CD8-positive, alpha-beta memory T cell (primary cell): ENCODE results near the gene CD52. TPM values are rescaled to one million over a fixed set of nuclear protein-coding genes. Genes with fewer than 3 reads are reported as not detected.

ENCODE experiments used
- CTCF ChIA-PET: fragments of 350-600 bp; sonication (Branson Sonifier 250); formaldehyde crosslinking; loops from one replicate; lab custom pipeline; 2021; ENCODE audit warnings: antibody characterized with exemption; lab: Charles Lee
- POLR2A ChIA-PET: fragments of 350-600 bp; sonication (Branson Sonifier 250); formaldehyde crosslinking; loops from one replicate; lab custom pipeline; 2021; ENCODE audit warnings: antibody characterized with exemption; lab: Charles Lee
- DNase-seq, 5 donors: peaks; one replicate each; pipeline versions ENCODE4 v3.0.0 to v3.0.0-alpha.2; 2020 to 2022; ENCODE audit warnings: mixed read lengths in 1 of 5
- H3K27ac ChIP-seq: one replicate; pipeline ENCODE4 v1.7.0; 2013; ENCODE audit warnings: low read depth, mild to moderate bottlenecking, low read length, moderate library complexity
- H3K27me3 ChIP-seq: 2 replicates; pipeline ENCODE4 v1.7.0; 2013; ENCODE audit warnings: low read length, mild to moderate bottlenecking; ENCODE audit not compliant: insufficient read depth, poor library complexity, severe bottlenecking
- H3K36me3 ChIP-seq: 2 replicates; pipeline ENCODE4 v1.7.0; 2013; ENCODE audit warnings: mild to moderate bottlenecking, low read length, moderate library complexity; ENCODE audit not compliant: insufficient read depth
- H3K4me1 ChIP-seq: 2 replicates; pipeline ENCODE4 v1.7.0; 2013; ENCODE audit warnings: mild to moderate bottlenecking, low read length, moderate library complexity; ENCODE audit not compliant: insufficient read depth
- H3K4me3 ChIP-seq: 2 replicates; pipeline ENCODE4 v1.7.0; 2013; ENCODE audit warnings: mild to moderate bottlenecking, low read length
- H3K9me3 ChIP-seq: 2 replicates; pipeline ENCODE4 v1.7.0; 2013; ENCODE audit warnings: mild to moderate bottlenecking, low read length
- H3K27ac Mint-ChIP-seq, 8 donors: one replicate each; pipeline ENCODE4 v1.8.0; 2020 to 2021; ENCODE audit warnings: mixed read lengths in 8 of 8, mild to moderate bottlenecking in 6 of 8, inconsistent platforms in 3 of 8, moderate library complexity in 3 of 8
- H3K27me3 Mint-ChIP-seq, 2 donors: one replicate each; pipeline ENCODE4 v1.8.0; 2020 to 2021; ENCODE audit warnings: mixed read lengths in 2 of 2, mild to moderate bottlenecking in 1 of 2, moderate library complexity in 1 of 2
- H3K36me3 Mint-ChIP-seq, 3 donors: one replicate each; pipeline ENCODE4 v1.8.0; 2020 to 2021; ENCODE audit warnings: mixed read lengths in 3 of 3, inconsistent platforms in 1 of 3, mild to moderate bottlenecking in 1 of 3
- H3K4me1 Mint-ChIP-seq, 3 donors: one replicate each; pipeline ENCODE4 v1.8.0; 2020 to 2021; ENCODE audit warnings: mixed read lengths in 3 of 3, inconsistent platforms in 1 of 3, mild to moderate bottlenecking in 1 of 3
- H3K4me3 Mint-ChIP-seq, 7 donors: one replicate each; pipeline ENCODE4 v1.8.0; 2020 to 2021; ENCODE audit warnings: mixed read lengths in 7 of 7, mild to moderate bottlenecking in 6 of 7, moderate library complexity in 4 of 7, inconsistent platforms in 2 of 7
- H3K9me3 Mint-ChIP-seq, 5 donors: one replicate each; pipeline ENCODE4 v1.8.0; 2020 to 2022; ENCODE audit warnings: mixed read lengths in 5 of 5, mild to moderate bottlenecking in 3 of 5, moderate library complexity in 2 of 5, inconsistent platforms in 1 of 5
- polyA plus RNA-seq: library from polyadenylated mRNA; unstranded; fragments of 300-500 nt; fragmentation: Illumina TruSeq; gene quantifications from one replicate; pipeline ENCODE4 v1.2.3, GENCODE V29; 2021
- total RNA-seq, 2 experiments: library from RNA; stranded (reverse); gene quantifications; one replicate each; pipeline ENCODE4 v1.2.3, GENCODE V29; 2021

The CD52 gene
- total and polyA plus RNA-seq, 3 experiments from 2014 or later, result 355 to 7,622 (median 388) TPM

DNA sequence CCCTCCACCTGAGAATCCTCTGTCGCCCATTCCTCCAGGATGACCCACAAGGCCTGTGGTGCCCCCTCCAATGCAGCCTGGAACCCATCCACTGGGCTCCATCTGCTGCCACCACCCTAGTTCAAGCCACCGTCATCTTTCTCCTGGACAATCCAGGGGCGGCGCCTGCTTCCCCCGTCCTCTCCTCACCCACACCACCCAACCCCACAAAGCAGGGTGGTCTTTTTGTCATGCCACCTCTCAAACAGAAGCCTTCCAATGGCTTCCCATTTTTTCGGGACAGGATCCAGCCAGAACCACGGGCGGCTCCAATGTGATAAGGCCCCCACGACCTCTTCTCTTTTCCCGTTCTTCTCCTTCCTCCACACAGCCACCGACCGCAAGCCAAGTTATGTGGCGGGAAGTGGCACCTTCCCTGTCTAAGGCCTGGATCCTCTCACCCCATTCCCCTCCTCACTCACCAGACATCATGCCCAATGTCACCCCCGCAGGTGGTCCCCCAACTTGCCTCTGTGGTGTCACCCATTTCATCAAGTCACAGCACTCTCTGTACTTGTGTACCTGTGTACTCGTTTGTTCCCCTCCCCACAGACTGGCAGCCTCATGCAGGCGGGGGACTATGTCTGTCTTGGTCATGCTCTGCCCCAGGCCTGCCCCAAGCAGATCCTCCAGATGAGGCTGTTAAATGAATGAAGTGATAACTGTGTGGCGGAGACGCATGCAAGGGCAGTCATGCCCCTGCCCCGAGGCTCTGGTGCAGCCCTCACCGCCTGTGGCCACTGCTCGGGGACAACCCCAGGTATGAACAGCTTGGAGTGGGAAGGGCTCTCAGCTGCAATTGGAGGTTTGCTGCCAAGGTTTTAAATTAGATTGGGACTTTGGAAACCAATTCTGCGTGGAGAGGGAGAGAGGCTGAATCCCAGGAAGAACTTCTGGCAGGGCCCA is 22.3 kb upstream of the CD52 start:
- POLR2A ChIA-PET, result no interaction called here
- DNase-seq, result no peak
- no peaks in the 10 kb centered on the region for H3K36me3 ChIP-seq
- Mint-ChIP-seq H3K36me3 (peaks cover 0 to 1% (median 1%) of the 10 kb centered on the region in 3 donors), H3K4me1 (peaks cover 28 to 44% (median 28%) of the 10 kb centered on the region in 3 donors), H3K9me3 (no peaks in the 10 kb centered on the region), H3K27me3 (peaks cover 0 to 2% of the 10 kb centered on the region in 2 donors), H3K4me3 (no peak overlapping the region), H3K27ac (peak overlapping the region in 6 of 8 donors; percentile 58 to 89 (median 84))
- H3K4me1 ChIP-seq, result peaks cover 25% of the 10 kb centered on the region
- H3K27me3 ChIP-seq, result no peaks in the 10 kb centered on the region
- H3K27ac ChIP-seq, result no peak overlapping the region
- CTCF ChIA-PET, result interaction anchor here (2.0 to 21.9 kb wide), 3 partner anchors 8 to 26 kb away, joined by 8 to 840 read pairs (median 13); partner anchors contain the start of genes CD52 and UBXN11
- no peak overlapping the region for H3K4me3 ChIP-seq
- H3K9me3 ChIP-seq, result no peaks in the 10 kb centered on the region

DNA sequence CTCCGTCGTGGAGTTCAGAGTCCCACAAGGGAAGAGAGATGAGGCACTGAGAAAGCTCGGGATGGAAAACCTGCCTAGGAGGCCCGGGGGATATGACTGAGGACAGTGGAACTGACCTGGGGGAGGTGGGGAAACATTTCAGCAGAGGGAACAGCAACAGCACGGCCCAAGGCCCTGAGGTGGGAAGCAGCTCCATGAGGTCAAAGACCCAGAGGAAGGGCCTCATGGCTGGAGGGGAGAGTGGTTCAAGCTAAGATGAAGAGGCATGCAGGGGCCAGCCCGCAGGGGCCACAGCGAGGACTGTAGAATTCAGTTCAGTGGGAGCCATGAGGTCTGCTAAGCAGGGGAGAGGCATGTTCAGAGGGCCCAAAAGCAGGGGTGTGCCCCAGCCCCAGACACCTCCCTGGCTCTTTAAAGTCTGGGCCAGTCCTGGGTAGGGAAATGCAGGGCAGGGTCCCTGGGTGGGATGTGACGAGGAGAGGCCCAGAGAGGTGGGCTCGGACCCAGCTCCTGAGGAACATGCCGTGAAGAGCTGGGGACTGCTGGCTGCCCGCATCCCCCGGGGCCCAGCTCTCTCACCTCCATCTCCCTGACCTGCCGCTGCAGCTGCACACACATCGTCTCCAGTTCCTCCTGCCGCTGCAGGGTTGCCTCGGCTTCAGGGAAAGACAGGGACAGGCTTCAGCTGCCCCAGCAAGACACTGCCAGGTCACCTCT is 21.3 kb upstream of the CD52 start:
- DNase-seq, result no peak
- Histone ChIP-seq H3K4me3 (no peak overlapping the region), H3K36me3 (no peaks in the 10 kb centered on the region), H3K27me3 (no peaks in the 10 kb centered on the region), H3K27ac (no peak overlapping the region), H3K9me3 (no peaks in the 10 kb centered on the region), H3K4me1 (peaks cover 14% of the 10 kb centered on the region)
- ChIA-PET POLR2A (no interaction called here), CTCF (interaction anchor here (1.6 to 2.1 kb wide), 3 partner anchors 9 to 68 kb away, joined by 3 to 13 read pairs (median 8); no protein-coding TSS in a partner anchor)
- H3K4me1 Mint-ChIP-seq, result peaks cover 18 to 34% (median 19%) of the 10 kb centered on the region in 3 donors
- peaks cover 0 to 1% (median 1%) of the 10 kb centered on the region in 3 donors for H3K36me3 Mint-ChIP-seq
- H3K4me3 Mint-ChIP-seq, result no peak overlapping the region
- peak overlapping the region in 5 of 8 donors; percentile 42 to 80 (median 50) for H3K27ac Mint-ChIP-seq
- peaks cover 0 to 2% of the 10 kb centered on the region in 2 donors for H3K27me3 Mint-ChIP-seq
- no peaks in the 10 kb centered on the region for H3K9me3 Mint-ChIP-seq

- POLR2A ChIA-PET, result interaction anchor here (1.2 kb wide), 1 partner anchor 9 kb away, joined by 3 read pairs; no protein-coding TSS in a partner anchor
These were observed 20.5 kb upstream of the CD52 start for GRCh38 chr1:26297057-26297790.

DNA sequence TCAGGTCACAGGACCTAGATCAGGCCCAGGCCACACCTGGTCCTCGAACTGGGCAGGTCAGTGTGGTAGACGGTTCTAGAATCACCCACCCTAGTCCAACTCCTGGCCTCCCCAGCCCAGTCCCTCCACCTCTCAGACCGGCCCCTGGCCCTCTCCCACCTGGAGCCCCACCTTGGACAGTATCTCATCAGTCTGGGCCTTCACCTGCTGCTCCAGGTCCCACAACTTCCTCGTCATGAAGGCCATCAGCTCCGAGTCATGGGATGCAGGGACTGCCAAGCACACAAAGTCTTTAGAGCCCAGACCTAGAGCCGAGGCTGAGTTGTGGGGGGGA is 20.0 kb upstream of the CD52 start:
- Mint-ChIP-seq H3K27me3 (peaks cover 0 to 2% of the 10 kb centered on the region in 2 donors), H3K36me3 (peaks cover 0 to 1% (median 1%) of the 10 kb centered on the region in 3 donors), H3K4me1 (peaks cover 11 to 22% (median 13%) of the 10 kb centered on the region in 3 donors), H3K27ac (no peak overlapping the region), H3K9me3 (no peaks in the 10 kb centered on the region), H3K4me3 (no peak overlapping the region)
- H3K4me1 ChIP-seq, result peaks cover 5% of the 10 kb centered on the region
- no peaks in the 10 kb centered on the region for H3K36me3 ChIP-seq
- no peak overlapping the region for H3K27ac ChIP-seq
- H3K27me3 ChIP-seq, result no peaks in the 10 kb centered on the region
- H3K9me3 ChIP-seq, result no peaks in the 10 kb centered on the region
- ChIA-PET POLR2A (interaction anchor here (1.2 kb wide), 1 partner anchor 9 kb away, joined by 3 read pairs; no protein-coding TSS in a partner anchor), CTCF (interaction anchor here (0.6 to 2.1 kb wide), 5 partner anchors 10 to 66 kb away, joined by 3 to 13 read pairs (median 4); partner anchors contain the start of gene CD52)
- H3K4me3 ChIP-seq, result no peak overlapping the region
- DNase-seq, result no peak

More at GRCh38 chr1:26297057-26297790, 20.5 kb upstream of the CD52 start:
- peaks cover 0 to 2% of the 10 kb centered on the region in 2 donors for H3K27me3 Mint-ChIP-seq
- Histone ChIP-seq H3K27me3 (no peaks in the 10 kb centered on the region), H3K4me1 (peaks cover 7% of the 10 kb centered on the region), H3K27ac (no peak overlapping the region), H3K36me3 (no peaks in the 10 kb centered on the region), H3K4me3 (no peak overlapping the region), H3K9me3 (no peaks in the 10 kb centered on the region)
- H3K36me3 Mint-ChIP-seq, result peaks cover 0 to 1% (median 1%) of the 10 kb centered on the region in 3 donors
- peak overlapping the region in 1 of 8 donors; percentile 17 for H3K27ac Mint-ChIP-seq
- no peak overlapping the region for H3K4me3 Mint-ChIP-seq
- CTCF ChIA-PET, result interaction anchor here (0.6 to 2.1 kb wide), 4 partner anchors 9 to 67 kb away, joined by 3 to 13 read pairs (median 6); no protein-coding TSS in a partner anchor
- DNase-seq, result no peak
- no peaks in the 10 kb centered on the region for H3K9me3 Mint-ChIP-seq
- H3K4me1 Mint-ChIP-seq, result peaks cover 11 to 27% (median 13%) of the 10 kb centered on the region in 3 donors

DNA sequence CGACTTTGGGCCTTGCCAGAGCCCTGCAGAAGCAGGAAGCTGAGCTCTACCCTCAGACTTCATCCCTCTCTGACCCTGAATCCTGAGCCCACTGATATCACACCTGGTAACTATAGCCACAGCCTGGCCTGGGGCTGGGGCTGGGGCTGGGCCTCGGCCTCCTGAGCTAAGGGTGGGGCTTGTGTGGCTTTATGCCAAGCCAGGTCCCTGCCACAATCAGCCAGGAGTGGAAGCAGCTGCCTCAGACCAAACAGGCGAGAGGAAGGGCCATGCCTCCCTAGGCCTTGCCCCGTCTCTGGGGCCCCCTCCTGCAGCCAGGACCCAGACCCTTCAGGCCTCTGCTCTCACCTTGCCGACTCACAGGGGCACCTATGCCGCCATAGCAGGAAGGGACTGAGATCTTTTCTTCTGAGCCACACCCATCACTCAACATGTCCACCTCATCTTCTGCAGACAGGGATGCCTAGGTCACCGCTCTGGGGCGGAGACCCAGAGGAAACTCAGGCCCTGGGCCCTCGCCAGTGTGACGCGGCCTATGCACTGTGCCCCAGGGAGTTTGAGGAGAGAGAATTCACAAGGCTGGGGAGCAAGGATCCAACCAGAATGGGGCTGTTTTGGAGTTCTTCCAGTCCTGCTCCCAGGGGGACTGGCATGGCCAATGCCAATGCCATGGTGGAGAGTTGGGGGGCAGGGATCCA is 17.0 kb upstream of the CD52 start:
- H3K27me3 Mint-ChIP-seq, result no peaks in the 10 kb centered on the region
- ChIA-PET POLR2A (interaction anchor here (1.3 kb wide), 1 partner anchor 9 kb away, joined by 3 read pairs; no protein-coding TSS in a partner anchor), CTCF (interaction anchor here (1.4 to 2.3 kb wide), 5 partner anchors 13 to 115 kb away, joined by 4 to 8 read pairs (median 6); no protein-coding TSS in a partner anchor)
- H3K27ac Mint-ChIP-seq, result peak overlapping the region in 4 of 8 donors; percentile 3 to 86 (median 74)
- H3K4me1 Mint-ChIP-seq, result peaks cover 3 to 12% (median 6%) of the 10 kb centered on the region in 3 donors
- H3K4me3 ChIP-seq, result no peak overlapping the region
- H3K36me3 ChIP-seq, result no peaks in the 10 kb centered on the region
- H3K27me3 ChIP-seq, result no peaks in the 10 kb centered on the region
- H3K4me3 Mint-ChIP-seq, result no peak overlapping the region
- H3K36me3 Mint-ChIP-seq, result peaks cover 0 to 1% (median 0%) of the 10 kb centered on the region in 3 donors
- no peak for DNase-seq
- H3K9me3 ChIP-seq, result no peaks in the 10 kb centered on the region
- peaks cover 3% of the 10 kb centered on the region for H3K4me1 ChIP-seq
- H3K27ac ChIP-seq, result no peak overlapping the region
- H3K9me3 Mint-ChIP-seq, result no peaks in the 10 kb centered on the region

- H3K27ac ChIP-seq, result no peak overlapping the region
- Mint-ChIP-seq H3K4me1 (peaks cover 23 to 32% (median 23%) of the 10 kb centered on the region in 3 donors), H3K9me3 (no peaks in the 10 kb centered on the region), H3K27ac (no peak overlapping the region), H3K4me3 (no peak overlapping the region), H3K27me3 (no peaks in the 10 kb centered on the region), H3K36me3 (peaks cover 0 to 4% (median 1%) of the 10 kb centered on the region in 3 donors)
- no peaks in the 10 kb centered on the region for H3K9me3 ChIP-seq
- H3K4me3 ChIP-seq, result no peak overlapping the region
- ChIA-PET CTCF (interaction anchor here (1.2 to 32.6 kb wide), 2 partner anchors 12 to 19 kb away, joined by 3 to 840 read pairs; partner anchors contain the start of gene SH3BGRL3), POLR2A (interaction anchor here (0.7 to 1.7 kb wide), 3 partner anchors 13 to 25 kb away, joined by 3 to 9 read pairs (median 6); no protein-coding TSS in a partner anchor)
- H3K36me3 ChIP-seq, result no peaks in the 10 kb centered on the region
- peaks cover 20% of the 10 kb centered on the region for H3K4me1 ChIP-seq
- no peak for DNase-seq
- H3K27me3 ChIP-seq, result no peaks in the 10 kb centered on the region
These were observed 14.9 kb upstream of the CD52 start for GRCh38 chr1:26302733-26303405.
